GM21381 (cell line): ENCODE results near the gene NCAPH2.

Experiments
- ATAC-seq: cut with Tn5 transposase; IDR thresholded peaks from one replicate; pipeline ENCODE4 v1.9.1; 2021; ENCODE audit warnings: mild to moderate bottlenecking, moderate library complexity; ENCODE audit not compliant: unreplicated experiment

Gene NCAPH2

GRCh38 chr22:50568626-50569025, 60.6 kb downstream of the NCAPH2 start:
- no peak for ATAC-seq

GRCh38 chr22:50569041-50569459, 61.0 kb downstream of the NCAPH2 start:
- no peak for ATAC-seq

- no peak for ATAC-seq
Observed at GRCh38 chr22:50569896-50570535, 62.0 kb downstream of the NCAPH2 start.

- ATAC-seq = no peak
Observed at GRCh38 chr22:50570861-50571260, 62.8 kb downstream of the NCAPH2 start.

- ATAC-seq = no peak
Observed at GRCh38 chr22:50571264-50572175, 63.5 kb downstream of the NCAPH2 start.

GRCh38 chr22:50572965-50573364, 64.9 kb downstream of the NCAPH2 start:
- no peak for ATAC-seq

- ATAC-seq = no peak
Observed at GRCh38 chr22:50573491-50574382, 65.7 kb downstream of the NCAPH2 start.

- no peak for ATAC-seq
Observed at GRCh38 chr22:50574383-50574755, 66.3 kb downstream of the NCAPH2 start.
